ENCODE measurements around the gene BNC2.

- TF ChIP-seq CTCF (IDR thresholded peaks at IDR 0.05) = no peak
- TF ChIP-seq POLR2A (IDR thresholded peaks at IDR 0.05) = no peak
Observed at GRCh38 chr9:16515207-16515606, 355.3 kb downstream of the BNC2 start.
